Measurements from ENCODE around the gene PKNOX2. TPM values are rescaled to one million over a fixed set of nuclear protein-coding genes. Genes with fewer than 3 reads are reported as not detected.

Gene PKNOX2
- total RNA-seq, 1 donor from 2014 or later: 39.9 TPM

- Mint-ChIP-seq H3K9me3 (ENCODE audit: low read depth) (no peaks in the 10 kb centered on the region), H3K27me3 (no peaks in the 10 kb centered on the region), H3K4me1 (ENCODE audit: low read depth) (peaks cover 2% of the 10 kb centered on the region), H3K27ac (no peak overlapping the region), H3K4me3 (ENCODE audit: low read depth) (no peak overlapping the region), H3K36me3 (ENCODE audit: insufficient read depth) (peaks cover 3% of the 10 kb centered on the region)
- no peak for DNase-seq (ENCODE audit: low spot score, unreplicated experiment)
- TF ChIP-seq CTCF (IDR thresholded peaks at IDR 0.05; ENCODE audit: unreplicated experiment): no peak
These were observed 140.8 kb downstream of the PKNOX2 start for GRCh38 chr11:125305345-125305744.

- TF ChIP-seq CTCF (IDR thresholded peaks at IDR 0.05; ENCODE audit: unreplicated experiment): no peak
- Mint-ChIP-seq H3K4me1 (ENCODE audit: low read depth) (peaks cover 2% of the 10 kb centered on the region), H3K36me3 (ENCODE audit: insufficient read depth) (peaks cover 3% of the 10 kb centered on the region), H3K27me3 (no peaks in the 10 kb centered on the region), H3K4me3 (ENCODE audit: low read depth) (no peak overlapping the region), H3K9me3 (ENCODE audit: low read depth) (no peaks in the 10 kb centered on the region), H3K27ac (no peak overlapping the region)
- no peak for DNase-seq (ENCODE audit: low spot score, unreplicated experiment)
These were observed 141.9 kb downstream of the PKNOX2 start for GRCh38 chr11:125306476-125306875.

DNA sequence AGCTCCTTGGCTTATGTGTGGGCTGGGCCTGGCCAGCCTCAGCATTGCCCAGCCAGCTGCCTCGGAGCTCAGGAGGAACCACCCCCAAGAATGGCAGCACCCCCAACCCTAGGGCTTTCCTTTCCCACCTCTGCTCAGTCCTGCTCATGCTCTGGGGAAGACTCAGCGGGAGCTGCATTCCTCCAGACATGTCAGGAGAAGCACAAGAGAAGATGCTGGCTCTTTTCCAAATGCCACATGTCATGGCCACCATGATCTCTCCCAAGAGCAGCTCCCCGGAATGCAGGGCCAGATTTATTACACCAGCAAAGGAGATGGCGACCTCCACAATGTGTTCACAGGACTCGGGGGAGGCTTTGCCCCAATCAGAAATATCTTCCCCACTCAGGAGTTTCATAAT, 143.7 kb downstream of the PKNOX2 start:
- Mint-ChIP-seq H3K9me3 (ENCODE audit: low read depth) (no peaks in the 10 kb centered on the region), H3K4me1 (ENCODE audit: low read depth) (peaks cover 2% of the 10 kb centered on the region), H3K36me3 (ENCODE audit: insufficient read depth) (peaks cover 3% of the 10 kb centered on the region), H3K27ac (no peak overlapping the region), H3K4me3 (ENCODE audit: low read depth) (no peak overlapping the region), H3K27me3 (no peaks in the 10 kb centered on the region)
- no peak for DNase-seq (ENCODE audit: low spot score, unreplicated experiment)
- TF ChIP-seq CTCF (IDR thresholded peaks at IDR 0.05; ENCODE audit: unreplicated experiment): no peak

GRCh38 chr11:125312391-125312790, 147.8 kb downstream of the PKNOX2 start:
- Mint-ChIP-seq H3K36me3 (ENCODE audit: insufficient read depth) (peaks cover 8% of the 10 kb centered on the region), H3K4me1 (ENCODE audit: low read depth) (no peaks in the 10 kb centered on the region), H3K27me3 (no peaks in the 10 kb centered on the region), H3K9me3 (ENCODE audit: low read depth) (peaks cover 8% of the 10 kb centered on the region), H3K4me3 (ENCODE audit: low read depth) (no peak overlapping the region), H3K27ac (no peak overlapping the region)
- TF ChIP-seq CTCF (IDR thresholded peaks at IDR 0.05; ENCODE audit: unreplicated experiment): no peak
- no peak for DNase-seq (ENCODE audit: low spot score, unreplicated experiment)

DNA sequence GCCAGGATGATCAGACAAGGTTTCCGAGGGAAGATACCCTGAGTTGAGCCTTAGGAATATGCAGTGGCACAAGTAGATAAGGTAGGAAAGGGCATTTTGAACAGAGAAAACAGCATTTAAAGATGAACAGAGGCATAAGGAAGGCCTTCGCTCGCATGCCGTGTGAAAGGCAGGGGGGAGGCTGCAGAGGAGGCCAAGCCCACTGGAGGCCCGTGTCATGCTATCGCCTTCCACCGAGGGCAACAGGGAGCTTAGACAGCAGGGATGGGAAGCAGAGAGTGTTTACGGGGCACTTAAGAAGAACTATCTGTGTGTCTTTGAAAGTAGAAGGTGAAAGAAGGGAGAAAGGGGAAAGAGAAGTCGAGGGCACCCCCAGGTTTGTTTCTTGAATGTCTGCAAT, 148.3 kb downstream of the PKNOX2 start:
- no peak for DNase-seq (ENCODE audit: low spot score, unreplicated experiment)
- no peak for TF ChIP-seq CTCF (IDR thresholded peaks at IDR 0.05; ENCODE audit: unreplicated experiment)
- no peaks in the 10 kb centered on the region for H3K27me3 Mint-ChIP-seq
- H3K36me3 Mint-ChIP-seq (ENCODE audit: insufficient read depth): peaks cover 9% of the 10 kb centered on the region
- H3K4me3 Mint-ChIP-seq (ENCODE audit: low read depth): no peak overlapping the region
- peaks cover 9% of the 10 kb centered on the region for H3K9me3 Mint-ChIP-seq (ENCODE audit: low read depth)
- H3K4me1 Mint-ChIP-seq (ENCODE audit: low read depth): no peaks in the 10 kb centered on the region
- H3K27ac Mint-ChIP-seq: no peak overlapping the region

Data from progenitor cell of endocrine pancreas (in vitro differentiated cells).